ENCODE measurements around the gene KRTAP6-3.

The KRTAP6-3 gene

GRCh38 chr21:30590297-30590696 is 1.9 kb upstream of the KRTAP6-3 start, which contains the start of gene KRTAP22-2:
Gene KRTAP22-2, minus strand, starts transcription at chr21:30590397.
- FAIRE-seq (no peak), DNase-seq (ENCODE audit: insufficient read length) (no peak)
- TF ChIP-seq POLR2AphosphoS5 (IDR thresholded peaks at IDR 0.05; ENCODE audit: low read depth, low read length) = no peak
- TF ChIP-seq POLR2A (IDR thresholded peaks at IDR 0.05; ENCODE audit: low read depth, low read length) = no peak
- TF ChIP-seq TAF1 (IDR thresholded peaks at IDR 0.05; ENCODE audit: borderline replicate concordance, low read depth, low read length) = no peak

DNA sequence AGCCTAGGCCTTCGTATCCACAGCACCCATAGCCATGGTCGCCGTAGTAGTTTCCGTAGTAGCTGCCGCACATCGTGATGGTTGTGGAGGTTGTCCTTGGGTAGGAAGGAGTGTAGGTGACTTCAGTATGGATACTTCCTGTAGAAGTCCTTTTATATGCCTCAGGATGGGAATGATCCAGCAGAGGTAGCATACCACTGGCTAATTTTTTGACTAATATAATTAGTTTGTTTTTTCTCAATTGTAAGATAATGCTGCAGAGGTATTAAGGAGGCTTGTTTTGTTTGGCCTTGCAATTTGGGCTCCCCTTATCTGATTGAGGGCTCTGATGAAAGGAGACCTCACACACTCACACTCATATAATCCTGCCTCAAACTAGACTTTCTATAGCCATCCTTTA is 6.6 kb downstream of the KRTAP6-3 start, which contains the start of gene KRTAP6-2:
TSS of gene KRTAP6-2 (minus strand) at position 101 of the 400 bp plus-strand sequence. CDS start at position 73, 28 bp downstream.
- TF ChIP-seq TAF1 (IDR thresholded peaks at IDR 0.05; ENCODE audit: borderline replicate concordance, low read depth, low read length) (no peak), POLR2AphosphoS5 (IDR thresholded peaks at IDR 0.05; ENCODE audit: low read depth, low read length) (no peak), POLR2A (IDR thresholded peaks at IDR 0.05; ENCODE audit: low read depth, low read length) (no peak)
- DNase-seq (ENCODE audit: insufficient read length) = no peak
- no peak for FAIRE-seq

GRCh38 chr21:30600787-30601186 is 8.5 kb downstream of the KRTAP6-3 start, which contains the start of gene KRTAP22-1:
Gene KRTAP22-1, plus strand, starts transcription at chr21:30601087.
- DNase-seq (ENCODE audit: insufficient read length) (no peak), FAIRE-seq (no peak)
- TF ChIP-seq POLR2A (IDR thresholded peaks at IDR 0.05; ENCODE audit: low read depth, low read length) (no peak), TAF1 (IDR thresholded peaks at IDR 0.05; ENCODE audit: borderline replicate concordance, low read depth, low read length) (no peak), POLR2AphosphoS5 (IDR thresholded peaks at IDR 0.05; ENCODE audit: low read depth, low read length) (no peak)

- TF ChIP-seq POLR2AphosphoS5 (IDR thresholded peaks at IDR 0.05; ENCODE audit: low read depth, low read length) (no peak), TAF1 (IDR thresholded peaks at IDR 0.05; ENCODE audit: borderline replicate concordance, low read depth, low read length) (no peak), POLR2A (IDR thresholded peaks at IDR 0.05; ENCODE audit: low read depth, low read length) (no peak)
- FAIRE-seq (no peak), DNase-seq (ENCODE audit: insufficient read length) (no peak)
Observed at GRCh38 chr21:30605968-30606367, 13.7 kb downstream of the KRTAP6-3 start.

- TF ChIP-seq TAF1 (IDR thresholded peaks at IDR 0.05; ENCODE audit: borderline replicate concordance, low read depth, low read length) (no peak), POLR2A (IDR thresholded peaks at IDR 0.05; ENCODE audit: low read depth, low read length) (no peak), POLR2AphosphoS5 (IDR thresholded peaks at IDR 0.05; ENCODE audit: low read depth, low read length) (no peak)
- DNase-seq (ENCODE audit: insufficient read length) (no peak), FAIRE-seq (no peak)
Observed at GRCh38 chr21:30612132-30612531, 19.9 kb downstream of the KRTAP6-3 start.

DNA sequence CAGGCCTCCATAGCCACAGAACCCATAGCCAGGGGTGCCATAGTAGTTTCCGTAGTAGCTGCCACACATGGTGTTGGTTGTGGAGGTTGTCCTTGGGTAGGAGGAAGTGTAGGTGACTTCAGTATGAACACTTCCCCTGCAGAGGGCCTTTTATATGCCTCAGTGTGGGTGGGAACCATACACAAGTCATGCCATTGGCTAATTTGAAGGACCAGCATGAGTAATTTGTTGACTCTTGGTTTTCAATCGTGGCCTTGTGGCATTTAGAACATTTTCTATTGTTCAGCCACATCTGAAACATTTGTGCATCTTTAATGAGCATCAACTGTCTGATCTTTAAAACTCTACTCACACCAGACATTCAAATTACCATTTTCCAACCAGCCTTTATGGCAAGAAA is 21.6 kb downstream of the KRTAP6-3 start, which contains the start of gene KRTAP6-1:
TSS of gene KRTAP6-1 (minus strand) at position 95 of the 400 bp plus-strand sequence. CDS start at position 69, 26 bp downstream.
- no peak for TF ChIP-seq POLR2A (IDR thresholded peaks at IDR 0.05; ENCODE audit: low read depth, low read length)
- TF ChIP-seq POLR2AphosphoS5 (IDR thresholded peaks at IDR 0.05; ENCODE audit: low read depth, low read length) = no peak
- TF ChIP-seq TAF1 (IDR thresholded peaks at IDR 0.05; ENCODE audit: borderline replicate concordance, low read depth, low read length) = no peak
- no peak for DNase-seq (ENCODE audit: insufficient read length)
- no peak for FAIRE-seq

- FAIRE-seq = no peak
- TF ChIP-seq TAF1 (IDR thresholded peaks at IDR 0.05; ENCODE audit: borderline replicate concordance, low read depth, low read length) = no peak
- TF ChIP-seq POLR2AphosphoS5 (IDR thresholded peaks at IDR 0.05; ENCODE audit: low read depth, low read length) = no peak
- TF ChIP-seq POLR2A (IDR thresholded peaks at IDR 0.05; ENCODE audit: low read depth, low read length) = no peak
- DNase-seq (ENCODE audit: insufficient read length) = no peak
Observed at GRCh38 chr21:30615199-30615598, 23.0 kb downstream of the KRTAP6-3 start.

- DNase-seq (ENCODE audit: insufficient read length) (no peak), FAIRE-seq (no peak)
- TF ChIP-seq POLR2A (IDR thresholded peaks at IDR 0.05; ENCODE audit: low read depth, low read length) = no peak
- TF ChIP-seq POLR2AphosphoS5 (IDR thresholded peaks at IDR 0.05; ENCODE audit: low read depth, low read length) = no peak
- no peak for TF ChIP-seq TAF1 (IDR thresholded peaks at IDR 0.05; ENCODE audit: borderline replicate concordance, low read depth, low read length)
Observed at GRCh38 chr21:30616125-30616524, 23.9 kb downstream of the KRTAP6-3 start, which contains the start of gene KRTAP20-1. Gene KRTAP20-1, plus strand, starts transcription at chr21:30616425. Its CDS starts 30 bp downstream, at chr21:30616455.

GRCh38 chr21:30620080-30620479 is 27.8 kb downstream of the KRTAP6-3 start:
- TF ChIP-seq POLR2A (IDR thresholded peaks at IDR 0.05; ENCODE audit: low read depth, low read length) (no peak), POLR2AphosphoS5 (IDR thresholded peaks at IDR 0.05; ENCODE audit: low read depth, low read length) (no peak), TAF1 (IDR thresholded peaks at IDR 0.05; ENCODE audit: borderline replicate concordance, low read depth, low read length) (no peak)
- FAIRE-seq (no peak), DNase-seq (ENCODE audit: insufficient read length) (no peak)

GRCh38 chr21:30620522-30620921 is 28.3 kb downstream of the KRTAP6-3 start, which contains the start of gene KRTAP20-4:
Gene KRTAP20-4, plus strand, starts transcription at chr21:30620627.
- TF ChIP-seq TAF1 (IDR thresholded peaks at IDR 0.05; ENCODE audit: borderline replicate concordance, low read depth, low read length) (no peak), POLR2A (IDR thresholded peaks at IDR 0.05; ENCODE audit: low read depth, low read length) (no peak), POLR2AphosphoS5 (IDR thresholded peaks at IDR 0.05; ENCODE audit: low read depth, low read length) (no peak)
- no peak for FAIRE-seq
- no peak for DNase-seq (ENCODE audit: insufficient read length)

DNA sequence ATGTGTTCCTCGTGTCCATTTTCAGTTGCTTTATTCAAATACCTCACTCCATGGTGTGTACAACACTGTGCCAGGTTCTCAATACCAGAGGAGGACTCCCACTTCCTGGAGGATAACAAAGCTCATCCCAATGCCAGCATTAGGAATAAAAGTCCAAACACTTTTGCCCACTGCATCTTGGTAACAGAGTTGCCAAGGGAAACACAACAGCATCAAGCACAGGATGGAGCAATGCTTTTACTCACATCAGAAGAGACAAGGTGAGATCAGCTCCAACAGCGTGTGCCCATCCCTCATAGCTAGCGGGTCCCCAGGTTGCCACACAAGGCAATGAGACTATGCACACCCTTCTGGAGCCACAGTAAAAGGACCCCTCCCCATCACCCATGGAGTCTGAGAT is 31.1 kb downstream of the KRTAP6-3 start:
- FAIRE-seq = no peak
- TF ChIP-seq POLR2A (IDR thresholded peaks at IDR 0.05; ENCODE audit: low read depth, low read length) = no peak
- no peak for TF ChIP-seq POLR2AphosphoS5 (IDR thresholded peaks at IDR 0.05; ENCODE audit: low read depth, low read length)
- DNase-seq (ENCODE audit: insufficient read length) = no peak

- TF ChIP-seq TAF1 (IDR thresholded peaks at IDR 0.05; ENCODE audit: borderline replicate concordance, low read depth, low read length) = no peak
- DNase-seq (ENCODE audit: insufficient read length) (no peak), FAIRE-seq (no peak)
Observed at GRCh38 chr21:30625449-30626165, 33.4 kb downstream of the KRTAP6-3 start.
